Measurements from ENCODE around the gene ZFYVE21. TPM values are rescaled to one million over a fixed set of nuclear protein-coding genes. Genes with fewer than 3 reads are reported as not detected.

ZFYVE21 gene
- total RNA-seq, 1 experiment from 2014 or later = 59.7 TPM

GRCh38 chr14:103749452-103749851 lies 33.8 kb downstream of the ZFYVE21 start:
- ATAC-seq = no peak
- H3K27me3 Mint-ChIP-seq (ENCODE audit: low read depth) = no peaks in the 10 kb centered on the region
- H3K36me3 Mint-ChIP-seq = no peaks in the 10 kb centered on the region
- TF ChIP-seq FOXJ3 (CRISPR knock-in tag; IDR thresholded peaks at IDR 0.05; ENCODE audit: borderline replicate concordance) = no peak
- no peak for TF ChIP-seq ZNF423 (CRISPR knock-in tag; IDR thresholded peaks at IDR 0.05)
- TF ChIP-seq NFE2L1 (CRISPR knock-in tag; IDR thresholded peaks at IDR 0.05) = no peak
- no peak for TF ChIP-seq ZNF396 (CRISPR knock-in tag; IDR thresholded peaks at IDR 0.05; ENCODE audit: borderline replicate concordance)
- no peak for TF ChIP-seq ARID4B (CRISPR knock-in tag; IDR thresholded peaks at IDR 0.05; ENCODE audit: borderline replicate concordance)
- TF ChIP-seq CTCF (IDR thresholded peaks at IDR 0.05) = no peak
- TF ChIP-seq MLX (CRISPR knock-in tag; IDR thresholded peaks at IDR 0.05) = no peak
- TF ChIP-seq ATF6 (CRISPR knock-in tag; IDR thresholded peaks at IDR 0.05) = no peak
- TF ChIP-seq FOXP4 (CRISPR knock-in tag; IDR thresholded peaks at IDR 0.05) = no peak
- no peak for TF ChIP-seq CREB1 (CRISPR knock-in tag; IDR thresholded peaks at IDR 0.05)
- no peak for TF ChIP-seq ZBTB43 (CRISPR knock-in tag; IDR thresholded peaks at IDR 0.05)
- H3K4me3 Mint-ChIP-seq = no peak overlapping the region
- no peaks in the 10 kb centered on the region for H3K9me3 Mint-ChIP-seq
- POLR2A ChIA-PET = no interaction called here
- H3K4me1 Mint-ChIP-seq = peaks cover 6% of the 10 kb centered on the region; the same call in 1 of the 2 replicates
- CTCF ChIA-PET = no interaction called here
- H3K27ac Mint-ChIP-seq = no peak overlapping the region
- DNase-seq (ENCODE audit: low spot score) = no peak

GRCh38 chr14:103749860-103750259 lies 34.2 kb downstream of the ZFYVE21 start:
- no peaks in the 10 kb centered on the region for H3K9me3 Mint-ChIP-seq
- H3K27ac Mint-ChIP-seq = no peak overlapping the region
- H3K4me3 Mint-ChIP-seq = no peak overlapping the region
- ChIA-PET POLR2A (no interaction called here), CTCF (no interaction called here)
- no peak for ATAC-seq
- DNase-seq (ENCODE audit: low spot score) = no peak
- peaks cover 6% of the 10 kb centered on the region; the same call in 1 of the 2 replicates for H3K4me1 Mint-ChIP-seq
- no peaks in the 10 kb centered on the region for H3K36me3 Mint-ChIP-seq
- no peaks in the 10 kb centered on the region for H3K27me3 Mint-ChIP-seq (ENCODE audit: low read depth)
- no peak for TF ChIP-seq FOXK1 (CRISPR knock-in tag; IDR thresholded peaks at IDR 0.05)
- no peak for TF ChIP-seq ERG (CRISPR knock-in tag; IDR thresholded peaks at IDR 0.05)
- no peak for TF ChIP-seq ZNF396 (CRISPR knock-in tag; IDR thresholded peaks at IDR 0.05; ENCODE audit: borderline replicate concordance)
- no peak for TF ChIP-seq JAZF1 (CRISPR knock-in tag; IDR thresholded peaks at IDR 0.05)
- no peak for TF ChIP-seq ESRRA (CRISPR knock-in tag; IDR thresholded peaks at IDR 0.05; ENCODE audit: borderline replicate concordance)
- TF ChIP-seq ZBTB43 (CRISPR knock-in tag; IDR thresholded peaks at IDR 0.05) = no peak
- TF ChIP-seq ATF6 (CRISPR knock-in tag; IDR thresholded peaks at IDR 0.05) = no peak
